Measurements from ENCODE around the gene DHX35.

DNA sequence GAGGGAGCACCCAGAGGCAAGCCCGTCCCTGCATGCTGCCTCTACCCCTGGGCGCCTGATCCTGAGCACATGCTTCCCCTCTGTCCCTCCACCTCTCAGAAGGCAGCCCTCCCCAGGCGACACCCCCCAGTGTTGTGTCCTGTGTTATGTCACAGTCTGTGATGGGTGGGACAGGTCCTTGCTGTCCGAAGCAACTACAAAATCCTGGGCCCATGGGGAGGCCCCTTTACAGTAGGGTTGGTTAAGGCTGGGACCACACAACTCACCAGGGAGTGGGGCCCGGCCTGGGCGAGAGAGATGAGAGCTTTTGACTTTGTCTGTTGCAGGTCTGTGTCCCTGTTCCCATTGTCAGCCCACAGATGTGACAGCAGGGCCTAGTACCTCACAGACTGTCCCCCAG, 78.0 kb downstream of the DHX35 start:
- TF ChIP-seq, protein P1, sequence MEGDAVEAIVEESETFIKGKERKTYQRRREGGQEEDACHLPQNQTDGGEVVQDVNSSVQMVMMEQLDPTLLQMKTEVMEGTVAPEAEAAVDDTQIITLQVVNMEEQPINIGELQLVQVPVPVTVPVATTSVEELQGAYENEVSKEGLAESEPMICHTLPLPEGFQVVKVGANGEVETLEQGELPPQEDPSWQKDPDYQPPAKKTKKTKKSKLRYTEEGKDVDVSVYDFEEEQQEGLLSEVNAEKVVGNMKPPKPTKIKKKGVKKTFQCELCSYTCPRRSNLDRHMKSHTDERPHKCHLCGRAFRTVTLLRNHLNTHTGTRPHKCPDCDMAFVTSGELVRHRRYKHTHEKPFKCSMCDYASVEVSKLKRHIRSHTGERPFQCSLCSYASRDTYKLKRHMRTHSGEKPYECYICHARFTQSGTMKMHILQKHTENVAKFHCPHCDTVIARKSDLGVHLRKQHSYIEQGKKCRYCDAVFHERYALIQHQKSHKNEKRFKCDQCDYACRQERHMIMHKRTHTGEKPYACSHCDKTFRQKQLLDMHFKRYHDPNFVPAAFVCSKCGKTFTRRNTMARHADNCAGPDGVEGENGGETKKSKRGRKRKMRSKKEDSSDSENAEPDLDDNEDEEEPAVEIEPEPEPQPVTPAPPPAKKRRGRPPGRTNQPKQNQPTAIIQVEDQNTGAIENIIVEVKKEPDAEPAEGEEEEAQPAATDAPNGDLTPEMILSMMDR (conservative IDR thresholded peaks at IDR 0.05) = no peak
- no peak for TF ChIP-seq EZH2 (IDR thresholded peaks at IDR 0.05; ENCODE audit: low read depth)
